ENCODE results near the gene SPIRE1.

SPIRE1 gene

GRCh38 chr18:12455496-12455895 lies 202.4 kb downstream of the SPIRE1 start:
- H3K4me2 ChIP-seq (ENCODE audit: low read length), result no peak overlapping the region
- H3K79me2 ChIP-seq (ENCODE audit: insufficient read depth, low read length), result no peaks in the 10 kb centered on the region

GRCh38 chr18:12452784-12453183 lies 205.1 kb downstream of the SPIRE1 start:
- H3K4me1 ChIP-seq (ENCODE audit: insufficient read depth, low read length, severe bottlenecking), result no peaks in the 10 kb centered on the region

More at GRCh38 chr18:12455496-12455895, 202.4 kb downstream of the SPIRE1 start:
- no peaks in the 10 kb centered on the region for H3K9me3 ChIP-seq (ENCODE audit: low read length)
- no peak overlapping the region for H3K4me3 ChIP-seq (ENCODE audit: low read depth, low read length, poor library complexity, severe bottlenecking)
- no peak overlapping the region for H2AFZ ChIP-seq (ENCODE audit: low read length)
- H3K9ac ChIP-seq (ENCODE audit: low read length), result no peak overlapping the region
- H4K20me1 ChIP-seq (ENCODE audit: insufficient read depth, low read length), result no peaks in the 10 kb centered on the region
- H3K27me3 ChIP-seq (ENCODE audit: insufficient read depth, low read length), result no peaks in the 10 kb centered on the region
- no peaks in the 10 kb centered on the region for H3K4me1 ChIP-seq (ENCODE audit: insufficient read depth, low read length, severe bottlenecking)
- no peaks in the 10 kb centered on the region for H3K9me2 ChIP-seq (ENCODE audit: low read depth, low read length)
- no peak overlapping the region for H3K27ac ChIP-seq (ENCODE audit: low read depth, low read length, poor library complexity, severe bottlenecking)
- H3K36me3 ChIP-seq (ENCODE audit: insufficient read depth, low read length), result no peaks in the 10 kb centered on the region
- H3F3A ChIP-seq (ENCODE audit: insufficient read depth, low read length), result no peaks in the 10 kb centered on the region
- TF ChIP-seq EZH2 (IDR thresholded peaks at IDR 0.05; ENCODE audit: borderline replicate concordance, low read length) (no peak), CTCF (IDR thresholded peaks at IDR 0.05; ENCODE audit: low read length) (no peak)

GRCh38 chr18:12451428-12451827 lies 206.5 kb downstream of the SPIRE1 start:
- Histone ChIP-seq H3K9me3 (ENCODE audit: low read length) (no peaks in the 10 kb centered on the region), H3K4me2 (ENCODE audit: low read length) (no peak overlapping the region), H3K9ac (ENCODE audit: low read length) (no peak overlapping the region), H3K27me3 (ENCODE audit: insufficient read depth, low read length) (no peaks in the 10 kb centered on the region), H3K27ac (ENCODE audit: low read depth, low read length, poor library complexity, severe bottlenecking) (no peak overlapping the region), H2AFZ (ENCODE audit: low read length) (no peak overlapping the region), H4K20me1 (ENCODE audit: insufficient read depth, low read length) (no peaks in the 10 kb centered on the region), H3K9me2 (ENCODE audit: low read depth, low read length) (no peaks in the 10 kb centered on the region), H3K4me3 (ENCODE audit: low read depth, low read length, poor library complexity, severe bottlenecking) (no peak overlapping the region), H3K36me3 (ENCODE audit: insufficient read depth, low read length) (no peaks in the 10 kb centered on the region), H3F3A (ENCODE audit: insufficient read depth, low read length) (no peaks in the 10 kb centered on the region), H3K4me1 (ENCODE audit: insufficient read depth, low read length, severe bottlenecking) (no peaks in the 10 kb centered on the region), H3K79me2 (ENCODE audit: insufficient read depth, low read length) (no peaks in the 10 kb centered on the region)
- no peak for TF ChIP-seq EZH2 (IDR thresholded peaks at IDR 0.05; ENCODE audit: borderline replicate concordance, low read length)
- TF ChIP-seq CTCF (IDR thresholded peaks at IDR 0.05; ENCODE audit: low read length), result no peak

More at GRCh38 chr18:12452784-12453183, 205.1 kb downstream of the SPIRE1 start:
- Histone ChIP-seq H3K27ac (ENCODE audit: low read depth, low read length, poor library complexity, severe bottlenecking) (no peak overlapping the region), H3K9me3 (ENCODE audit: low read length) (no peaks in the 10 kb centered on the region), H4K20me1 (ENCODE audit: insufficient read depth, low read length) (no peaks in the 10 kb centered on the region), H3K36me3 (ENCODE audit: insufficient read depth, low read length) (no peaks in the 10 kb centered on the region), H3K4me2 (ENCODE audit: low read length) (no peak overlapping the region), H3K27me3 (ENCODE audit: insufficient read depth, low read length) (no peaks in the 10 kb centered on the region), H3K79me2 (ENCODE audit: insufficient read depth, low read length) (no peaks in the 10 kb centered on the region), H3K9me2 (ENCODE audit: low read depth, low read length) (no peaks in the 10 kb centered on the region), H3K4me3 (ENCODE audit: low read depth, low read length, poor library complexity, severe bottlenecking) (no peak overlapping the region), H2AFZ (ENCODE audit: low read length) (no peak overlapping the region), H3F3A (ENCODE audit: insufficient read depth, low read length) (no peaks in the 10 kb centered on the region), H3K9ac (ENCODE audit: low read length) (no peak overlapping the region)
- TF ChIP-seq CTCF (IDR thresholded peaks at IDR 0.05; ENCODE audit: low read length), result no peak
- TF ChIP-seq EZH2 (IDR thresholded peaks at IDR 0.05; ENCODE audit: borderline replicate concordance, low read length), result no peak
